HepG2 (cell line): ENCODE data around the gene FAM174C. TPM values are rescaled to one million over a fixed set of nuclear protein-coding genes. Genes with fewer than 3 reads are reported as not detected.

Source experiments
- ATAC-seq: fragments of 200-7000 bp; cut with Tn5 transposase; 3 replicates; pipeline ENCODE4 v1.9.1; 2020; ENCODE audit warnings: mild to moderate bottlenecking, moderate library complexity
- BruUV-seq: library from RNA; stranded (reverse); fragments of 400-500 nt; replicated peaks from 2 replicates; lab custom pipeline; 2021; lab: Mats Ljungman, UMichigan
- CTCF ChIA-PET: fragments of 300-600 bp; formaldehyde crosslinking; extraction: SDS; loops from one replicate; lab custom pipeline; 2021; ENCODE audit warnings: low total read pairs, inconsistent platforms, low intra/inter-chr PET ratio; lab: Yijun Ruan, JAX
- POLR2A ChIA-PET: fragments of 350-600 bp; sonication (Branson Sonifier 250); formaldehyde crosslinking; loops from one replicate; lab custom pipeline; 2020; ENCODE audit warnings: antibody characterized with exemption, inconsistent platforms; lab: Yijun Ruan, JAX
- DNase-seq: peaks from one replicate; pipeline ENCODE4 v3.0.0-alpha.2; 2015; ENCODE audit warnings: low spot score
- FAIRE-seq: peaks from 3 replicates; lab custom pipeline; 2011; peaks lifted over from hg19 to GRCh38; lab: Jason Lieb, UNC
- H2AFZ ChIP-seq: one replicate; pipeline ENCODE4 v1.6.1; 2011; ENCODE audit warnings: low read length, inconsistent platforms
- H3K27ac ChIP-seq: fragments of 300-600 bp; 3 replicates; pipeline ENCODE4 v1.8.0; 2011; ENCODE audit warnings: mixed run types, mild to moderate bottlenecking, mixed read lengths, low read length, inconsistent platforms; ENCODE audit not compliant: insufficient read depth; ENCODE audit errors: extremely low read length
- H3K27me3 ChIP-seq, 2 experiments: fragments of 200-600 bp in 1 of 2; 2 replicates in 1 of 2; 3 replicates in 1 of 2; pipeline versions ENCODE4 v1.6.0 to v1.8.0; 2011; ENCODE audit warnings: low read length in 2 of 2, mild to moderate bottlenecking in 2 of 2, moderate library complexity in 2 of 2, inconsistent platforms in 1 of 2; ENCODE audit not compliant: insufficient read depth in 2 of 2, control insufficient read depth in 1 of 2
- H3K36me3 ChIP-seq, 2 experiments: fragments of 200-600 bp in 1 of 2; replicated peaks in 1 of 2; 2 replicates in 1 of 2; 3 replicates in 1 of 2; pipeline versions ENCODE4 v1.5.1 to v1.8.0; 2011; ENCODE audit warnings: low read length in 2 of 2, inconsistent platforms in 1 of 2; ENCODE audit not compliant: insufficient read depth in 2 of 2, control insufficient read depth in 1 of 2
- H3K4me1 ChIP-seq: 2 replicates; pipeline ENCODE4 v1.5.1; 2012; ENCODE audit warnings: low read length, inconsistent platforms; ENCODE audit not compliant: insufficient read depth
- H3K4me2 ChIP-seq: 2 replicates; pipeline ENCODE4 v1.6.0; 2011; ENCODE audit warnings: low read depth, low read length, inconsistent platforms
- H3K4me3 ChIP-seq, 3 experiments: fragments of 200-600 bp in 1 of 3; sonication (generic), shearing (Covaris generic) in 1 of 3; replicated peaks in 1 of 3; 2 replicates each; pipeline ENCODE4 v1.5.1; 2011 to 2016; ENCODE audit warnings: low read length in 3 of 3, inconsistent platforms in 2 of 3, low read depth in 2 of 3, mild to moderate bottlenecking in 2 of 3, control low read depth in 1 of 3, mixed read lengths in 1 of 3; ENCODE audit not compliant: insufficient read depth in 1 of 3
- H3K79me2 ChIP-seq: one replicate; pipeline ENCODE4 v1.6.1; 2011; ENCODE audit warnings: low read length, inconsistent platforms; ENCODE audit not compliant: insufficient read depth
- H3K9ac ChIP-seq: 2 replicates; pipeline ENCODE4 v1.6.0; 2011; ENCODE audit warnings: mild to moderate bottlenecking, low read depth, low read length, inconsistent platforms; ENCODE audit not compliant: insufficient read depth
- H3K9me3 ChIP-seq: 2 replicates; pipeline ENCODE4 v1.5.1; 2012; ENCODE audit warnings: mild to moderate bottlenecking, low read length
- H4K20me1 ChIP-seq: 2 replicates; pipeline ENCODE4 v1.6.0; 2011; ENCODE audit warnings: inconsistent platforms, mild to moderate bottlenecking, low read length, moderate library complexity; ENCODE audit not compliant: insufficient read depth
- ARID5B ChIP-seq: IDR thresholded peaks from 2 replicates; pipeline ENCODE4 v1.4.0; 2020; ENCODE audit warnings: mild to moderate bottlenecking, missing genetic modification reagents
- BCL6 ChIP-seq: IDR thresholded peaks from 2 replicates; pipeline ENCODE4 v1.6.1; 2016; ENCODE audit warnings: missing genetic modification reagents, missing compliant biosample characterization
- CBFB ChIP-seq: sonication (generic); formaldehyde crosslinking; IDR thresholded peaks from 2 replicates; pipeline ENCODE4 v1.4.0; 2020; ENCODE audit warnings: missing genetic modification reagents
- HCFC1 ChIP-seq: fragments of 150-350 bp; IDR thresholded peaks from 2 replicates; pipeline ENCODE4 v1.6.1; 2014; ENCODE audit warnings: low read depth, low read length
- HMG20B ChIP-seq: conservative IDR thresholded peaks from 2 replicates; pipeline ENCODE4 v1.6.1; 2016; ENCODE audit warnings: missing genetic modification reagents, missing compliant biosample characterization
- KAT2B ChIP-seq: fragments of 150-350 bp; IDR thresholded peaks from 2 replicates; pipeline ENCODE4 v1.6.1; 2014; ENCODE audit warnings: low read depth, low read length, borderline replicate concordance
- KAT8 ChIP-seq: IDR thresholded peaks from 2 replicates; pipeline ENCODE4 v1.6.1; 2016; ENCODE audit warnings: missing genetic modification reagents, missing compliant biosample characterization
- MAF1 ChIP-seq: sonication (generic); formaldehyde crosslinking; IDR thresholded peaks from 2 replicates; pipeline ENCODE4 v1.5.0; 2020; ENCODE audit warnings: missing genetic modification reagents, borderline replicate concordance
- MED1 ChIP-seq: sonication (generic); formaldehyde crosslinking; IDR thresholded peaks from 2 replicates; pipeline ENCODE4 v1.4.0; 2020; ENCODE audit warnings: missing genetic modification reagents
- NONO ChIP-seq, 2 experiments: fragments of 450-650 bp in 1 of 2; sonication (generic) in 1 of 2; formaldehyde crosslinking in 1 of 2; IDR thresholded peaks in 1 of 2; conservative IDR thresholded peaks in 1 of 2; 2 replicates each; pipeline versions ENCODE4 v1.6.1 to v1.8.0; 2017 to 2022; ENCODE audit warnings: mild to moderate bottlenecking in 1 of 2, missing genetic modification reagents in 1 of 2, moderate library complexity in 1 of 2
- PHF8 ChIP-seq: sonication (generic); formaldehyde crosslinking; IDR thresholded peaks from 2 replicates; pipeline ENCODE4 v1.5.0; 2020; ENCODE audit warnings: missing genetic modification reagents
- SIX1 ChIP-seq: sonication (generic); formaldehyde crosslinking; IDR thresholded peaks from 2 replicates; pipeline ENCODE4 v1.4.0; 2020; ENCODE audit warnings: missing genetic modification reagents, borderline replicate concordance
- ZBTB7B ChIP-seq: sonication (generic); formaldehyde crosslinking; IDR thresholded peaks from 2 replicates; pipeline ENCODE4 v1.4.0; 2020; ENCODE audit warnings: missing genetic modification reagents
- WGBS: methylation state at CpG from one replicate; pipeline ENCODE4 v1.1.6; 2017; ENCODE audit warnings: low lambda C conversion rate; 5-methylcytosine and 5-hydroxymethylcytosine counted together
- in situ Hi-C: cut with HindIII; loops from 2 replicates; pipeline ENCODE4 v1.10.0; 2017; ENCODE audit warnings: low pct_unique_long_range_greater_than_20kb; ENCODE audit not compliant: extremely low pct_ligation_motif_present
- intact Hi-C: fragments of 100-400 bp; cut with micrococcal nuclease; formaldehyde crosslinking; loops from one replicate; pipeline ENCODE4 v1.10.0; 2022; ENCODE audit not compliant: unreplicated experiment
- polyA plus RNA-seq, 8 experiments: library from polyadenylated mRNA; depleted of rRNA in 3 of 8; stranded (reverse) in 7 of 8; unstranded in 1 of 8; fragments of >200 nt; fragmentation: Illumina TruSeq in 4 of 8; extraction: Trizol in 4 of 8; gene quantifications; 2 replicates each; pipeline versions ENCODE4 v1.2.1 to v1.2.3, GENCODE V29; 2011 to 2016; ENCODE audit warnings: low read depth in 4 of 8, missing spikeins in 1 of 8, mixed read lengths in 1 of 8; ENCODE audit not compliant: insufficient read depth in 1 of 8
- total RNA-seq, 5 experiments: library from RNA; depleted of rRNA; stranded (reverse); fragments of >200 nt; fragmentation: Illumina TruSeq; extraction: Trizol; gene quantifications; 2 replicates each; pipeline ENCODE4 v1.2.3, GENCODE V29; 2016; ENCODE audit warnings: low read depth in 1 of 5
- TF ChIP-seq, protein P1 (sequence below): sonication (generic); formaldehyde crosslinking; IDR thresholded peaks from 2 replicates; pipeline ENCODE4 v1.9.0; 2022; ENCODE audit warnings: low read depth, missing genetic modification reagents
- TF ChIP-seq, protein P2 (sequence below): sonication (generic); formaldehyde crosslinking; IDR thresholded peaks from 2 replicates; pipeline ENCODE4 v1.4.0; 2020; ENCODE audit warnings: missing genetic modification reagents, low read depth, mild to moderate bottlenecking, borderline replicate concordance
- TF ChIP-seq, protein P3 (sequence below): IDR thresholded peaks from 2 replicates; pipeline ENCODE4 v1.6.1; 2016; ENCODE audit warnings: low read depth, borderline replicate concordance

The FAM174C gene
- total and polyA plus RNA-seq, 2 of the 13 experiments (the other 11 are each of a cell fraction or from before 2014, with no cell fraction given), result 19.5 to 31.3 TPM

GRCh38 chr19:1245494-1246264 is 29.7 kb upstream of the FAM174C start:
- peaks cover 6% of the 10 kb centered on the region; the same call in 1 of the 2 replicates for H4K20me1 ChIP-seq
- FAIRE-seq, result peak; percentile 21
- H3K4me2 ChIP-seq, result peak overlapping the region; percentile 81
- peaks cover 25% of the 10 kb centered on the region for H3K79me2 ChIP-seq
- WGBS, result 0% methylated on average over 6 of the region's 26 CpGs
- H3K4me1 ChIP-seq, result peaks cover 63% of the 10 kb centered on the region
- POLR2A ChIA-PET, result interaction anchor here (1.7 to 10.1 kb wide), 8 partner anchors 8 to 128 kb away, joined by 5 to 469 read pairs (median 33); partner anchors contain the start of genes CIRBP and FAM174C
- H3K9ac ChIP-seq, result peak overlapping the region; percentile 69
- intact Hi-C loops, result loop anchor here (1.0 kb wide), 1 partner anchor 21 kb away; no protein-coding TSS in a partner anchor
- DNase-seq, result peak; percentile 65
- peak overlapping the region; percentile 41 to 80 (median 52); a peak in 5 of 6 replicates for H3K4me3 ChIP-seq
- H3K36me3 ChIP-seq, result peaks cover 0 to 2% of the 10 kb centered on the region in 2 experiments; a peak in 1 of 5 replicates
- no peaks in the 10 kb centered on the region for H3K27me3 ChIP-seq
- peak; percentile 13 for ATAC-seq
- no peak overlapping the region for H2AFZ ChIP-seq
- H3K9me3 ChIP-seq, result no peaks in the 10 kb centered on the region
- CTCF ChIA-PET, result interaction anchor here (3.3 kb wide), 1 partner anchor 21 kb away, joined by 60 read pairs; no protein-coding TSS in a partner anchor
- no TSS peak for BruUV-seq
- in situ Hi-C loops, result no loop called here
- peak overlapping the region; percentile 96 for H3K27ac ChIP-seq
- TF ChIP-seq, protein P1, sequence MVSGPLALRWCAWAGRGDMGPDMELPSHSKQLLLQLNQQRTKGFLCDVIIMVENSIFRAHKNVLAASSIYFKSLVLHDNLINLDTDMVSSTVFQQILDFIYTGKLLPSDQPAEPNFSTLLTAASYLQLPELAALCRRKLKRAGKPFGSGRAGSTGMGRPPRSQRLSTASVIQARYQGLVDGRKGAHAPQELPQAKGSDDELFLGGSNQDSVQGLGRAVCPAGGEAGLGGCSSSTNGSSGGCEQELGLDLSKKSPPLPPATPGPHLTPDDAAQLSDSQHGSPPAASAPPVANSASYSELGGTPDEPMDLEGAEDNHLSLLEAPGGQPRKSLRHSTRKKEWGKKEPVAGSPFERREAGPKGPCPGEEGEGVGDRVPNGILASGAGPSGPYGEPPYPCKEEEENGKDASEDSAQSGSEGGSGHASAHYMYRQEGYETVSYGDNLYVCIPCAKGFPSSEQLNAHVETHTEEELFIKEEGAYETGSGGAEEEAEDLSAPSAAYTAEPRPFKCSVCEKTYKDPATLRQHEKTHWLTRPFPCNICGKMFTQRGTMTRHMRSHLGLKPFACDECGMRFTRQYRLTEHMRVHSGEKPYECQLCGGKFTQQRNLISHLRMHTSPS (CRISPR knock-in tag), result no peak
- TF ChIP-seq PHF8, result peak; percentile 29; the same call in 1 of the 2 replicates
- TF ChIP-seq ARID5B, result peak; percentile 49
- TF ChIP-seq SIX1 (CRISPR knock-in tag), result peak; percentile 67; the same call in 1 of the 2 replicates
- TF ChIP-seq, protein P2, sequence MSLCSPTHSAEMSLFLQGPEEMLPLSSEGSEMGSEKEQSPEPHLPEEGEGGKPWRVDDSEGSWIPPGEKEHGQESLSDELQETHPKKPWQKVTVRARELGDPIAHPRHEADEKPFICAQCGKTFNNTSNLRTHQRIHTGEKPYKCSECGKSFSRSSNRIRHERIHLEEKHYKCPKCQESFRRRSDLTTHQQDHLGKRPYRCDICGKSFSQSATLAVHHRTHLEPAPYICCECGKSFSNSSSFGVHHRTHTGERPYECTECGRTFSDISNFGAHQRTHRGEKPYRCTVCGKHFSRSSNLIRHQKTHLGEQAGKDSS (CRISPR knock-in tag), result 0 out of 2 replicates have a peak, but pooled peaks have one; percentile 8
- peak; percentile 23; the same call in 1 of the 2 replicates for TF ChIP-seq ZBTB7B (CRISPR knock-in tag)
- no peak for TF ChIP-seq NONO (IDR thresholded peaks at IDR 0.05)
- TF ChIP-seq NONO (CRISPR knock-in tag; conservative IDR thresholded peaks at IDR 0.05), result peak; percentile 85
- 0 out of 2 replicates have a peak, but pooled peaks have one; percentile 18 for TF ChIP-seq KAT8
- TF ChIP-seq MED1, result peak; percentile 70; the same call in 1 of the 2 replicates
- peak; percentile 56; the same call in 1 of the 2 replicates for TF ChIP-seq HMG20B (CRISPR knock-in tag)
- no peak for TF ChIP-seq KAT2B
- no peak for TF ChIP-seq CBFB
- no peak for TF ChIP-seq HCFC1
- TF ChIP-seq, protein P3, sequence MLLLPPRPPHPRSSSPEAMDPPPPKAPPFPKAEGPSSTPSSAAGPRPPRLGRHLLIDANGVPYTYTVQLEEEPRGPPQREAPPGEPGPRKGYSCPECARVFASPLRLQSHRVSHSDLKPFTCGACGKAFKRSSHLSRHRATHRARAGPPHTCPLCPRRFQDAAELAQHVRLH (CRISPR knock-in tag), result 0 out of 2 replicates have a peak, but pooled peaks have one; percentile 7
- TF ChIP-seq BCL6 (CRISPR knock-in tag), result peak; percentile 42; the same call in 1 of the 2 replicates
- no peak for TF ChIP-seq MAF1 (CRISPR knock-in tag)
